HUES64 (cell line): Measurements from ENCODE around the gene EXOC3.

Source experiments
- H3K27ac ChIP-seq: 2 replicates; pipeline ENCODE4 v1.7.0; 2013; ENCODE audit warnings: low read depth, low read length, inconsistent platforms
- H3K27me3 ChIP-seq: 2 replicates; pipeline ENCODE4 v1.6.1; 2013; ENCODE audit warnings: mild to moderate bottlenecking, low read length; ENCODE audit not compliant: insufficient read depth
- H3K36me3 ChIP-seq: 2 replicates; pipeline ENCODE4 v1.6.1; 2013; ENCODE audit warnings: mild to moderate bottlenecking, low read length; ENCODE audit not compliant: insufficient read depth
- H3K4me1 ChIP-seq: 2 replicates; pipeline ENCODE4 v1.6.1; 2013; ENCODE audit warnings: mild to moderate bottlenecking, low read length, moderate library complexity; ENCODE audit not compliant: insufficient read depth
- H3K4me3 ChIP-seq: 2 replicates; pipeline ENCODE4 v1.5.1; 2013; ENCODE audit warnings: mild to moderate bottlenecking, low read length, moderate library complexity
- H3K9ac ChIP-seq: 2 replicates; pipeline ENCODE4 v1.6.1; 2013; ENCODE audit warnings: mild to moderate bottlenecking, low read depth, low read length
- H3K9me3 ChIP-seq: 2 replicates; pipeline ENCODE4 v1.6.1; 2013; ENCODE audit warnings: low read depth, low read length; ENCODE audit not compliant: insufficient read depth
- WGBS: fragments of 150-250, 120-280 bp; methylation state at CpG from one replicate; pipeline ENCODE4 v1.1.7; 2013; ENCODE audit warnings: missing lambda C conversion rate; 5-methylcytosine and 5-hydroxymethylcytosine counted together

Gene EXOC3

GRCh38 chr5:428754-429452 is 14.1 kb upstream of the EXOC3 start:
- H3K9me3 ChIP-seq, result no peaks in the 10 kb centered on the region
- 89% methylated on average over 22 of the region's 22 CpGs for WGBS

GRCh38 chr5:429453-430188 is 13.4 kb upstream of the EXOC3 start:
- Histone ChIP-seq H3K4me3 (no peak overlapping the region), H3K4me1 (no peaks in the 10 kb centered on the region), H3K36me3 (no peaks in the 10 kb centered on the region), H3K27ac (no peak overlapping the region), H3K9ac (no peak overlapping the region), H3K27me3 (no peaks in the 10 kb centered on the region), H3K9me3 (no peaks in the 10 kb centered on the region)
- WGBS, result 94% methylated on average over 35 of the region's 35 CpGs

More at GRCh38 chr5:428754-429452, 14.1 kb upstream of the EXOC3 start:
- Histone ChIP-seq H3K4me3 (no peak overlapping the region), H3K27me3 (no peaks in the 10 kb centered on the region), H3K27ac (no peak overlapping the region), H3K36me3 (no peaks in the 10 kb centered on the region), H3K9ac (no peak overlapping the region), H3K4me1 (no peaks in the 10 kb centered on the region)

- Histone ChIP-seq H3K27me3 (no peaks in the 10 kb centered on the region), H3K36me3 (no peaks in the 10 kb centered on the region), H3K27ac (no peak overlapping the region), H3K4me3 (no peak overlapping the region), H3K4me1 (no peaks in the 10 kb centered on the region), H3K9me3 (no peaks in the 10 kb centered on the region), H3K9ac (no peak overlapping the region)
- WGBS, result 91% methylated on average over 25 of the region's 25 CpGs
Measured at GRCh38 chr5:430214-430925, 12.6 kb upstream of the EXOC3 start.

GRCh38 chr5:431001-431710 is 11.8 kb upstream of the EXOC3 start:
- H3K27me3 ChIP-seq, result no peaks in the 10 kb centered on the region
- 60% methylated on average over 18 of the region's 18 CpGs for WGBS
- no peak overlapping the region for H3K9ac ChIP-seq
- H3K4me1 ChIP-seq, result no peaks in the 10 kb centered on the region
- no peaks in the 10 kb centered on the region for H3K36me3 ChIP-seq
- H3K4me3 ChIP-seq, result no peak overlapping the region
- H3K27ac ChIP-seq, result no peak overlapping the region
- no peaks in the 10 kb centered on the region for H3K9me3 ChIP-seq

- Histone ChIP-seq H3K9ac (no peak overlapping the region), H3K9me3 (no peaks in the 10 kb centered on the region), H3K27me3 (no peaks in the 10 kb centered on the region), H3K27ac (no peak overlapping the region), H3K4me3 (no peak overlapping the region), H3K4me1 (no peaks in the 10 kb centered on the region), H3K36me3 (no peaks in the 10 kb centered on the region)
- WGBS, result 92% methylated on average over 4 of the region's 4 CpGs
Measured at GRCh38 chr5:431711-432050, 11.3 kb upstream of the EXOC3 start.

- no peak overlapping the region for H3K4me3 ChIP-seq
- no peaks in the 10 kb centered on the region for H3K36me3 ChIP-seq
- H3K9ac ChIP-seq, result no peak overlapping the region
- WGBS, result 90% methylated on average over 18 of the region's 18 CpGs
- no peaks in the 10 kb centered on the region for H3K27me3 ChIP-seq
- H3K9me3 ChIP-seq, result no peaks in the 10 kb centered on the region
- no peak overlapping the region for H3K27ac ChIP-seq
- no peaks in the 10 kb centered on the region for H3K4me1 ChIP-seq
Measured at GRCh38 chr5:432201-432927, 10.6 kb upstream of the EXOC3 start.

- Histone ChIP-seq H3K27me3 (no peaks in the 10 kb centered on the region), H3K27ac (no peak overlapping the region), H3K9ac (no peak overlapping the region), H3K36me3 (no peaks in the 10 kb centered on the region), H3K4me3 (no peak overlapping the region), H3K4me1 (no peaks in the 10 kb centered on the region), H3K9me3 (no peaks in the 10 kb centered on the region)
- 90% methylated on average over 23 of the region's 23 CpGs for WGBS
Measured at GRCh38 chr5:432928-433791, 9.8 kb upstream of the EXOC3 start.

- H3K36me3 ChIP-seq, result no peaks in the 10 kb centered on the region
- no peak overlapping the region for H3K9ac ChIP-seq
- no peaks in the 10 kb centered on the region for H3K27me3 ChIP-seq
- H3K9me3 ChIP-seq, result no peaks in the 10 kb centered on the region
- H3K4me3 ChIP-seq, result no peak overlapping the region
- no peaks in the 10 kb centered on the region for H3K4me1 ChIP-seq
- 91% methylated on average over 16 of the region's 16 CpGs for WGBS
- H3K27ac ChIP-seq, result no peak overlapping the region
Measured at GRCh38 chr5:433836-434235, 9.1 kb upstream of the EXOC3 start.

- Histone ChIP-seq H3K4me1 (no peaks in the 10 kb centered on the region), H3K9ac (no peak overlapping the region), H3K36me3 (no peaks in the 10 kb centered on the region), H3K4me3 (no peak overlapping the region), H3K27me3 (no peaks in the 10 kb centered on the region), H3K9me3 (no peaks in the 10 kb centered on the region), H3K27ac (no peak overlapping the region)
- 92% methylated on average over 26 of the region's 26 CpGs for WGBS
Measured at GRCh38 chr5:434443-435146, 8.4 kb upstream of the EXOC3 start.
